Loucy (cell line): ENCODE measurements around the gene POC1A.

ENCODE experiments used
- EZH2phosphoT487 ChIP-seq: fragments of 200-600 bp; IDR thresholded peaks from 2 replicates; pipeline ENCODE4 v1.6.1; 2018; ENCODE audit warnings: antibody characterized with exemption, mild to moderate bottlenecking, moderate library complexity, borderline replicate concordance
- TF ChIP-seq, protein P1 (sequence below): fragments of 200-600 bp; sonication (generic); conservative IDR thresholded peaks from 2 replicates; pipeline ENCODE4 v1.5.1; 2014; ENCODE audit warnings: mild to moderate bottlenecking, antibody characterized with exemption, low read length

DNA sequence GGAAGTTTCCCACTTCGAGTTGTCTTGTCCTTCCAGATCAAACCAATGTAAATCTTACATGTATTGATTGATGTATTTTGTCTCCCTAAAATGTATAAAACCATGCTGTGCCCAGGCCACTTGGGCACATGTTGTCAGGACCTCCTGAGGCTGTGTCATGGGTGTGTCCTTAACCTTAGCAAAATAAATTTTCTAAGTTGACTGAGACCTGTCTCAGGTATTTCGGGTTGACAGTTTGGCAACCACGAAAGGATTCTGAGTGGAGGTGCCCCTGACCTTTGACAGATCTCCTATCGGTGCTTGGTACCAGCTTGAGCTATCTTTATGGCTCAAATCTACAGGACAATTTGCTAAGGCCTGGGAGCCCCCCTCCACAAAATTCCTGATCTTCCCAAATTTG, 1.7 kb upstream of the POC1A start:
- TF ChIP-seq, protein P1, sequence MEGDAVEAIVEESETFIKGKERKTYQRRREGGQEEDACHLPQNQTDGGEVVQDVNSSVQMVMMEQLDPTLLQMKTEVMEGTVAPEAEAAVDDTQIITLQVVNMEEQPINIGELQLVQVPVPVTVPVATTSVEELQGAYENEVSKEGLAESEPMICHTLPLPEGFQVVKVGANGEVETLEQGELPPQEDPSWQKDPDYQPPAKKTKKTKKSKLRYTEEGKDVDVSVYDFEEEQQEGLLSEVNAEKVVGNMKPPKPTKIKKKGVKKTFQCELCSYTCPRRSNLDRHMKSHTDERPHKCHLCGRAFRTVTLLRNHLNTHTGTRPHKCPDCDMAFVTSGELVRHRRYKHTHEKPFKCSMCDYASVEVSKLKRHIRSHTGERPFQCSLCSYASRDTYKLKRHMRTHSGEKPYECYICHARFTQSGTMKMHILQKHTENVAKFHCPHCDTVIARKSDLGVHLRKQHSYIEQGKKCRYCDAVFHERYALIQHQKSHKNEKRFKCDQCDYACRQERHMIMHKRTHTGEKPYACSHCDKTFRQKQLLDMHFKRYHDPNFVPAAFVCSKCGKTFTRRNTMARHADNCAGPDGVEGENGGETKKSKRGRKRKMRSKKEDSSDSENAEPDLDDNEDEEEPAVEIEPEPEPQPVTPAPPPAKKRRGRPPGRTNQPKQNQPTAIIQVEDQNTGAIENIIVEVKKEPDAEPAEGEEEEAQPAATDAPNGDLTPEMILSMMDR, result no peak
- TF ChIP-seq EZH2phosphoT487, result no peak
